Spleen (tissue), 11 donors: Measurements from ENCODE around the gene PLA2G15. TPM values are rescaled to one million over a fixed set of nuclear protein-coding genes. Genes with fewer than 3 reads are reported as not detected.

ENCODE experiments used
- DNase-seq: peaks from one replicate; pipeline ENCODE4 v3.0.0-alpha.2; 2020
- H3K27ac ChIP-seq, 8 donors: fragments of 200-600 bp; sonication (generic) in 7 of 8; 1 replicate in 4 of 8; 2 replicates in 4 of 8; pipeline versions ENCODE4 v1.5.0 to v1.8.0; 2016 to 2021; ENCODE audit warnings: inconsistent platforms in 4 of 8, mild to moderate bottlenecking in 4 of 8, moderate library complexity in 1 of 8
- H3K27me3 ChIP-seq, 7 donors: fragments of 200-600 bp; sonication (generic) in 6 of 7; replicated peaks in 1 of 7; 1 replicate in 4 of 7; 2 replicates in 3 of 7; pipeline versions ENCODE4 v1.5.0 to v1.8.0; 2016 to 2021; ENCODE audit warnings: inconsistent platforms in 3 of 7, mild to moderate bottlenecking in 1 of 7
- H3K36me3 ChIP-seq, 6 donors: fragments of 200-600 bp; sonication (generic) in 5 of 6; 1 replicate in 4 of 6; 2 replicates in 2 of 6; pipeline versions ENCODE4 v1.5.0 to v1.8.0; 2016 to 2021; ENCODE audit warnings: inconsistent platforms in 2 of 6
- H3K4me1 ChIP-seq, 6 donors: fragments of 200-600 bp; sonication (generic) in 5 of 6; 1 replicate in 3 of 6; 2 replicates in 3 of 6; pipeline versions ENCODE4 v1.5.0 to v1.8.0; 2016 to 2021; ENCODE audit warnings: inconsistent platforms in 3 of 6
- H3K4me3 ChIP-seq, 8 donors: fragments of 200-600 bp; sonication (generic) in 7 of 8; 1 replicate in 4 of 8; 2 replicates in 4 of 8; pipeline versions ENCODE4 v1.5.0 to v1.8.0; 2016 to 2021; ENCODE audit warnings: inconsistent platforms in 4 of 8, mild to moderate bottlenecking in 4 of 8, moderate library complexity in 2 of 8
- H3K9me3 ChIP-seq, 8 donors: fragments of 200-600 bp; sonication (generic) in 7 of 8; 1 replicate in 4 of 8; 2 replicates in 4 of 8; pipeline versions ENCODE4 v1.5.0 to v1.8.0; 2016 to 2021; ENCODE audit warnings: inconsistent platforms in 4 of 8
- POLR2A ChIP-seq, 3 donors: fragments of 450-650 bp; IDR thresholded peaks; one replicate each; pipeline ENCODE4 v1.5.1; 2017; ENCODE audit warnings: antibody characterized with exemption in 3 of 3, mild to moderate bottlenecking in 1 of 3
- POLR2AphosphoS5 ChIP-seq, 3 donors: sonication (generic); formaldehyde crosslinking; IDR thresholded peaks; one replicate each; pipeline ENCODE4 v1.5.1; 2017; ENCODE audit warnings: antibody characterized with exemption in 3 of 3
- WGBS, 5 donors: extraction: QIAGEN DNeasy Blood & Tissue Kit in 3 of 5; methylation state at CpG; one replicate each; pipeline versions ENCODE4 v1.1.5 to v1.1.7; 2013 to 2018; 5-methylcytosine and 5-hydroxymethylcytosine counted together
- intact Hi-C: fragments of 100-400 bp; cut with DNase I; formaldehyde crosslinking; loops from one replicate; pipeline ENCODE4 v1.15.0; 2023; ENCODE audit warnings: low total_unique reads
- polyA plus RNA-seq, 3 donors: library from polyadenylated mRNA; stranded (reverse); fragments of 200-250 nt; gene quantifications; one replicate each; pipeline ENCODE4 v1.2.1, GENCODE V29; 2013
- total RNA-seq, 7 donors: library from RNA; depleted of rRNA in 3 of 7; stranded (reverse); fragments of >200 nt in 3 of 7; fragmentation: NEBNext Ultra II Directional in 4 of 7; extraction: Animal tissue kit (Norgen Biotek cat#: 25700) in 4 of 7; gene quantifications; one replicate each; pipeline versions ENCODE4 v1.1.0 to v1.2.1, GENCODE V29; 2016 to 2021
- TF ChIP-seq, protein P1 (sequence below), 11 experiments: fragments of 200-600 bp in 7 of 11; fragments of 450-650 bp in 4 of 11; sonication (generic) in 4 of 11; IDR thresholded peaks in 8 of 11; conservative IDR thresholded peaks in 3 of 11; 1 replicate in 7 of 11; 2 replicates in 4 of 11; pipeline versions ENCODE4 v1.4.0 to v1.8.0; 2016 to 2021; ENCODE audit warnings: antibody characterized with exemption in 11 of 11, inconsistent platforms in 4 of 11, mild to moderate bottlenecking in 1 of 11
- donor health status: healthy with polysubstance abuse.
- donor health status: DM: no; HTN: no; CAD: no; lungs with moderate emphysema.
- donor health status: DM: no; HTN: no; CAD: no.
- donor health status: Bipolar disorder and iron deficiency.
- donor health status: healthy.
- donor health status: DM: no; HTN: no; CAD: no.
- donor health status: DM: yes; HTN: yes; CAD: no.

PLA2G15 gene
- total and polyA plus RNA-seq, 10 donors: 6.3 to 40.4 (median 28.3) TPM

DNA sequence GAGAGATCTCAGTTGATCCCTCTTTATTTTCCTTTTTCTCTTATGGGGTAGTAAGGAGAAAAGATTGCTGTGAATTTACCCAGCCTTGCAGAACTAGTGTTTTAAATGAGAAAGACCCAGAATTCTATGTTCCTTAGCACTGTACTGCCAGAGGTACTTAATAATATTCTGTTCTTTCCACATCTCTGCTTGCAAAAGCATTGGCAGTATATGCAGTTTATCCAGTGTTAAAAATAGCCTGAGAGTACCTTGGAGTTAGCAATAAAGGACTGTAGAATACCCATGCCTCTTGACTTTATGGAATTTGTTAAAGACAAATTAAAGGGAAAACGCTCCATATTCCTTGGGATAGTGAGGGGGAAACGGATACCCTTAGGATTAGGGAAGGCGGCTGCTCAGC lies 31.1 kb downstream of the PLA2G15 start:
- 60 to 88% (median 79%) methylated on average over 3 of the region's 3 CpGs for WGBS, 5 donors
- Histone ChIP-seq H3K4me3 (no peak overlapping the region), H3K36me3 (peaks cover 0 to 88% (median 16%) of the 10 kb centered on the region in 6 donors), H3K27ac (peak overlapping the region; percentile 19 to 73 (median 60)), H3K4me1 (peaks cover 18 to 88% (median 55%) of the 10 kb centered on the region in 6 donors), H3K9me3 (no peaks in the 10 kb centered on the region), H3K27me3 (no peaks in the 10 kb centered on the region)
- intact Hi-C loops: no loop called here
- TF ChIP-seq, protein P1, sequence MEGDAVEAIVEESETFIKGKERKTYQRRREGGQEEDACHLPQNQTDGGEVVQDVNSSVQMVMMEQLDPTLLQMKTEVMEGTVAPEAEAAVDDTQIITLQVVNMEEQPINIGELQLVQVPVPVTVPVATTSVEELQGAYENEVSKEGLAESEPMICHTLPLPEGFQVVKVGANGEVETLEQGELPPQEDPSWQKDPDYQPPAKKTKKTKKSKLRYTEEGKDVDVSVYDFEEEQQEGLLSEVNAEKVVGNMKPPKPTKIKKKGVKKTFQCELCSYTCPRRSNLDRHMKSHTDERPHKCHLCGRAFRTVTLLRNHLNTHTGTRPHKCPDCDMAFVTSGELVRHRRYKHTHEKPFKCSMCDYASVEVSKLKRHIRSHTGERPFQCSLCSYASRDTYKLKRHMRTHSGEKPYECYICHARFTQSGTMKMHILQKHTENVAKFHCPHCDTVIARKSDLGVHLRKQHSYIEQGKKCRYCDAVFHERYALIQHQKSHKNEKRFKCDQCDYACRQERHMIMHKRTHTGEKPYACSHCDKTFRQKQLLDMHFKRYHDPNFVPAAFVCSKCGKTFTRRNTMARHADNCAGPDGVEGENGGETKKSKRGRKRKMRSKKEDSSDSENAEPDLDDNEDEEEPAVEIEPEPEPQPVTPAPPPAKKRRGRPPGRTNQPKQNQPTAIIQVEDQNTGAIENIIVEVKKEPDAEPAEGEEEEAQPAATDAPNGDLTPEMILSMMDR (IDR thresholded peaks at IDR 0.05 in 8 of 11, conservative IDR thresholded peaks at IDR 0.05 in 3 of 11): no peak
- no peak for TF ChIP-seq POLR2A (IDR thresholded peaks at IDR 0.05)
- no peak for TF ChIP-seq POLR2AphosphoS5 (IDR thresholded peaks at IDR 0.05)
- DNase-seq: no peak

GRCh38 chr16:68279726-68280558 lies 34.8 kb downstream of the PLA2G15 start:
- H3K4me1 ChIP-seq: peaks cover 29 to 88% (median 48%) of the 10 kb centered on the region in 6 donors
- TF ChIP-seq, protein P1 (IDR thresholded peaks at IDR 0.05 in 8 of 11, conservative IDR thresholded peaks at IDR 0.05 in 3 of 11): no peak
- TF ChIP-seq POLR2AphosphoS5 (IDR thresholded peaks at IDR 0.05) (no peak), POLR2A (IDR thresholded peaks at IDR 0.05) (no peak)
- DNase-seq: no peak
- peaks cover 0 to 72% (median 6%) of the 10 kb centered on the region in 6 donors for H3K36me3 ChIP-seq
- WGBS, 5 donors: 79 to 91% (median 88%) methylated on average over 13 of the region's 13 CpGs
- intact Hi-C loops: no loop called here
- H3K27me3 ChIP-seq: no peaks in the 10 kb centered on the region
- peak overlapping the region in 2 of 8 donors; percentile 8 to 21 for H3K27ac ChIP-seq
- no peak overlapping the region for H3K4me3 ChIP-seq
- H3K9me3 ChIP-seq: no peaks in the 10 kb centered on the region

- Histone ChIP-seq H3K27ac (peak overlapping the region in 3 of 8 donors; percentile 23 to 84 (median 37)), H3K4me3 (no peak overlapping the region), H3K27me3 (no peaks in the 10 kb centered on the region), H3K4me1 (peaks cover 36 to 88% (median 48%) of the 10 kb centered on the region in 6 donors), H3K9me3 (no peaks in the 10 kb centered on the region), H3K36me3 (peaks cover 0 to 58% (median 4%) of the 10 kb centered on the region in 6 donors)
- intact Hi-C loops: no loop called here
- TF ChIP-seq, protein P1 (IDR thresholded peaks at IDR 0.05 in 8 of 11, conservative IDR thresholded peaks at IDR 0.05 in 3 of 11): no peak
- TF ChIP-seq POLR2A (IDR thresholded peaks at IDR 0.05): no peak
- TF ChIP-seq POLR2AphosphoS5 (IDR thresholded peaks at IDR 0.05): no peak
- DNase-seq: no peak
- WGBS, 5 donors: 65 to 79% (median 74%) methylated on average over 4 of the region's 4 CpGs
These were observed 36.3 kb downstream of the PLA2G15 start for GRCh38 chr16:68281368-68282063.

DNA sequence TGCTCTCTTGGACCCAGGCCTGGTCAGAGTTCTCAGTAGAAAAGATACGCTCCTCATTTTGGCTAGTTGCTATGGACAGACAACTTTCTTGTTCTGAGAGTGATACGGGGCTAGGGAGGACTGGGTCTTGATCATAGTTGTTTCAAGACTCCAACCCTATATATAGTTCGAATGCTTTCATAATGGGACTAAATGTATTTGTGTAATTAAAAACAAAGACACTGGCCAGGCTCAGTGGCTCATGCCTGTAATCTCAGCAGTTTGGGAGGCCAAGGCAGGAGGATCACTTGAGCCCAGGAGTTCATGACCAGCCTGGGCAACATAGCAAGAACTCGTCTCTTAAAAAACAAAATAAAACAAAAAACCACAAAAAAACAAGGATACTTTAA lies 36.9 kb downstream of the PLA2G15 start:
- peak overlapping the region in 3 of 8 donors; percentile 23 to 84 (median 37) for H3K27ac ChIP-seq
- TF ChIP-seq, protein P1 (IDR thresholded peaks at IDR 0.05 in 8 of 11, conservative IDR thresholded peaks at IDR 0.05 in 3 of 11): no peak
- no peak for TF ChIP-seq POLR2AphosphoS5 (IDR thresholded peaks at IDR 0.05)
- no peak for TF ChIP-seq POLR2A (IDR thresholded peaks at IDR 0.05)
- peaks cover 40 to 88% (median 50%) of the 10 kb centered on the region in 6 donors for H3K4me1 ChIP-seq
- H3K4me3 ChIP-seq: no peak overlapping the region
- peaks cover 0 to 54% (median 4%) of the 10 kb centered on the region in 6 donors for H3K36me3 ChIP-seq
- intact Hi-C loops: no loop called here
- H3K9me3 ChIP-seq: no peaks in the 10 kb centered on the region
- WGBS, 5 donors: 79 to 94% (median 89%) methylated on average over 4 of the region's 4 CpGs
- no peak for DNase-seq
- no peaks in the 10 kb centered on the region for H3K27me3 ChIP-seq
